ENCODE data around the gene FAM72C.
"Not testable (repeated sequence)": the region's sequence is repeated elsewhere in the genome, so short reads cannot be mapped to it uniquely, and the experiment has no call there.

DNA sequence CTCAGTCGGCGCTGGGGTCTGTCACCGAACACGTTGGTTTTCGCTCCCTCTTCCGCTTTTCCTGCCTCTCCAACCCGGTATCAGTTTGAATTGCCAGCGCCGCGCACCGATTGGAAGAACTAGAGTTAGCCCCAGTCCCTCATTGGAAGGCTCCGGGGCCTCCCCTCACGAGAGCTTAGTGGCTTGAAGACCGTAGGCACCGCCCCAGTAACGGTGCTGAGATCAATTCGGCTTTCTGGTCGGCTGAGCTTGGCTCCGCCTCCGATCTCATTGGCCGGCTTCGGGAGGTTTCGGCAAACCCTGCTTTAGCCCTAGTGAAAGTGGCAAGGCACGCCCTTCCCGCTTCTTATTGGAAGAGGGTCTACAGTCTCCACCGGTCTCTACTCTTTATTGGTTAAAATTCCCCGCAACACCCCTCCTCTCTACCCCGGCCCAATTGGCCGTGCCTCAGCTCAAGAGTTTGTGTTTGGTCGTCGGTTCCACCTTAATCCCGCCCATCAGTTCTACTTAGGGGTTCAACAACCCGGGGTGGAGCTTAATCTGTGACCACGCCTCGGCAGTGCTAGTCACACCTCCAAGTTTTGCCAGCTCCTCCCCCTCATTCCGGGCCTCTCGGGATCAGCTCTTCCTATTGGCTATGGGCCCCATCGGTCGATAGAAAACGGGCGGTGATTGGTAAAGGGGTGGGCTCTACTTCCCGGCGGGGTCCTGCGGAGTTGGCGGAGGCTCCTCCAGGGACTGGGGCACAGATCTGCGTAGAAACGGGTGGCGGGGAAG, at the start of gene FAM72C:
- not testable (repeated sequence) for TF ChIP-seq POLR2AphosphoS5 (IDR thresholded peaks at IDR 0.05)
- TF ChIP-seq, protein P1, sequence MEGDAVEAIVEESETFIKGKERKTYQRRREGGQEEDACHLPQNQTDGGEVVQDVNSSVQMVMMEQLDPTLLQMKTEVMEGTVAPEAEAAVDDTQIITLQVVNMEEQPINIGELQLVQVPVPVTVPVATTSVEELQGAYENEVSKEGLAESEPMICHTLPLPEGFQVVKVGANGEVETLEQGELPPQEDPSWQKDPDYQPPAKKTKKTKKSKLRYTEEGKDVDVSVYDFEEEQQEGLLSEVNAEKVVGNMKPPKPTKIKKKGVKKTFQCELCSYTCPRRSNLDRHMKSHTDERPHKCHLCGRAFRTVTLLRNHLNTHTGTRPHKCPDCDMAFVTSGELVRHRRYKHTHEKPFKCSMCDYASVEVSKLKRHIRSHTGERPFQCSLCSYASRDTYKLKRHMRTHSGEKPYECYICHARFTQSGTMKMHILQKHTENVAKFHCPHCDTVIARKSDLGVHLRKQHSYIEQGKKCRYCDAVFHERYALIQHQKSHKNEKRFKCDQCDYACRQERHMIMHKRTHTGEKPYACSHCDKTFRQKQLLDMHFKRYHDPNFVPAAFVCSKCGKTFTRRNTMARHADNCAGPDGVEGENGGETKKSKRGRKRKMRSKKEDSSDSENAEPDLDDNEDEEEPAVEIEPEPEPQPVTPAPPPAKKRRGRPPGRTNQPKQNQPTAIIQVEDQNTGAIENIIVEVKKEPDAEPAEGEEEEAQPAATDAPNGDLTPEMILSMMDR (IDR thresholded peaks at IDR 0.05), result not testable (repeated sequence)

Measured in prostate gland (tissue), 2 donors.